ENCODE measurements around the gene SLC14A1.
A peak's percentile ranks its signal among the peaks of the same experiment; 100 is the strongest.
"Not testable (repeated sequence)": the region's sequence is repeated elsewhere in the genome, so short reads cannot be mapped to it uniquely, and the experiment has no call there.

The SLC14A1 gene

DNA sequence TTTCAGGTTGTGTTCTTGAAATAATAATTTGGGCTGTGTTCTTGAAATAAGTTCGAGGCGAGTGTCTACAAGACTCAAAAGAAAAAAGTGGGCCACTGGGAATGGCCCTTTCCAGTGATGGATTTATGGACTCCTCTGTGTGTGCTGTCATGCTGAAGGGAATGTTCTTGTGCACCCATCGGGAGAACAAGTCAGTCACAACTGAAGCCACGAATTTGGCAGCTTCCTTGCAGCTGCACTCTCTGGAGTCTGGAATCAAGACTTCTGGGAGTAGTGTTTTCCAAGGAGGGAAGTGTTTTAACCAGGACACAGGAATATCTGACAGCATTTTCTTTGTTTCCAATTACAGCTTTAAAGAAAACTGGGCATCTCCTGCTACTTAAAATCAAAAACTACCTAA, 620 bp downstream of the SLC14A1 start:
- DNase-seq, result no peak

DNA sequence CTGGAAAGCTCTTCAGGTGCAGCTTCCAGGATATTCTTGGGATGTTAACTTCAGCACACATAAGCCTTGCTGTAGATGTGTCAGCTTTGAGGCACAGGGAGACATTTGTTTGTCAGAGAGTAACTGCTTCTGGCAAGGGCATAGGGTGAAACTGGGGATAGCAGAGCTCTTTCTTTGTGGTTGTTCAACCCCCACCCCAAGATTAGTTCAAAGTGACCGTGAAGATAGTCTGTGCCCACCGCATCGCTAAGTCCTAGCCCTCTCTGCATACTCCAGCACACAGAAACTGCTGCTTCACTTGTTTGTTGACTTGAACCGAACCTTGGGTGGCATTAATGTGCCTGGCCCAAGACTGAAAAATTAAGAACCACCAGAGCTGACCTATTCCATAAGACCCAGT, 1.4 kb downstream of the SLC14A1 start:
- DNase-seq, result no peak

DNA sequence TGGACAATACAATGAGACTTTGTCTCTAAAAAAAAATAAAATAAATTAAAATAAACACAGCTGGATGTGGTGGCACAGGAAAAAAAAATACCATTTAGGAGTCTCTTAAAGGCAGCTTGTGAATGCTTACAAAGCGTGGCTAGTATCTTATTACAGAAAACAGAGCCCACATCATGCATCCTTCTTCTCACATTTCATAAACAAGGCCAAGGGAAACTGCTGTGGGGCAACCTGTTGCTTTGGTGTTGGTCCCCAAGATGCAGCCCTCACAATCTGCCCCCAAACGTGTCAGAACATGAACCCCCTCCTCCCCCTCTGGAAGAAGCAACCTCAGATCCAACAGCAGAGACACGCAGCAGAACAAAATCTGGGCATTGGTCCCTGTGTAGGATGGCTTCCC, 2.6 kb downstream of the SLC14A1 start:
- DNase-seq, result no peak

DNA sequence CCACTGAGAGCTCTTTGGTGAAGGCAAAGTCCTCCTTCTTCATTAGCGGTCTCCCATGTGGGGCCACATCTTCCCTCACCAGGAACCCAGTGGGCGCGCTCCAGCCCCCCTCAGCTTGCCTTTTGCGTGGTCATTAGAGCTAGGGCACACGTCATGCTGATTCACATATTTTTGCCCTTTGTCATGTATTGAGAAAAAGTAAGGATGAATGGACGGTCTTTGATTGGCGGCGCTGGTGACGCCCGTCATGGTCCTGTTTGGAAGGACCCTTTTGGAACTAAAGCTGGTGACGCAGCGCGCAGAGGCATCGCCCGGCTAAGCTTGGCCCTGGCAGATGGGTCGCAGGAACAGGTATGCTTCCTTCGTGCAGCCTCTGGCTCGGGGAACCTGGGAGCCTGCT, 3.1 kb downstream of the SLC14A1 start:
- no peak for DNase-seq

DNA sequence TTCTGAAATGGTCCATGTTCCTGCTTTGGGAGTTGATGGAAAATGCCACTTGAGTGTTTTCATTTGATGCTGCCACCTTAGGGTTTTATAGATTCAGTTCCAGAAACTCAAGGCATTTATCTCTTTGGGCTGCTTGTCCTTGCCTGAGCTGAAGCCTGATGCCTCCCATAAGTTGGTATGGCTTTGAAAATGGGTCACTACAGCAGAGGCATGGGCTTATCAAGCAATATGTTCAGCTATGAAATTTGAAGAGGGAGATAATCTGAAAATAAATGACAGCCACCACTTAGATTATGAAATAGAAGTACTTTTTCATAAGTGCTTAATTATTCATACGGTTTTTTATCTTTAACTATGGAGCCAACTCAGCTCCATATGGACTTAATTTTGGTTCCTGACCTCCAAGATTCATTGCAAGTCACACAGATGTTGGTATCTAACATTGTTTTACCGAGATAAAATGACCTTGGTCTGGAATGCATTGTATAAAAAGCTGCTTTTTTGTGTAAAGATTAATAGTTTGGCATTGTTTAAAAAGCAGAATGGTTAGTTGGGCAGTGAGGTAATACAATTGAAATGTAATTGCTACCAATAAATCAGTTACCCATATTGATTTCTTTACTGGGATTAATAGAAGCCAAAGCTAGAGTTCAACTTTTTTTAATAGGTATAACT, 4.5 kb downstream of the SLC14A1 start:
- peak; percentile 29 for DNase-seq

DNA sequence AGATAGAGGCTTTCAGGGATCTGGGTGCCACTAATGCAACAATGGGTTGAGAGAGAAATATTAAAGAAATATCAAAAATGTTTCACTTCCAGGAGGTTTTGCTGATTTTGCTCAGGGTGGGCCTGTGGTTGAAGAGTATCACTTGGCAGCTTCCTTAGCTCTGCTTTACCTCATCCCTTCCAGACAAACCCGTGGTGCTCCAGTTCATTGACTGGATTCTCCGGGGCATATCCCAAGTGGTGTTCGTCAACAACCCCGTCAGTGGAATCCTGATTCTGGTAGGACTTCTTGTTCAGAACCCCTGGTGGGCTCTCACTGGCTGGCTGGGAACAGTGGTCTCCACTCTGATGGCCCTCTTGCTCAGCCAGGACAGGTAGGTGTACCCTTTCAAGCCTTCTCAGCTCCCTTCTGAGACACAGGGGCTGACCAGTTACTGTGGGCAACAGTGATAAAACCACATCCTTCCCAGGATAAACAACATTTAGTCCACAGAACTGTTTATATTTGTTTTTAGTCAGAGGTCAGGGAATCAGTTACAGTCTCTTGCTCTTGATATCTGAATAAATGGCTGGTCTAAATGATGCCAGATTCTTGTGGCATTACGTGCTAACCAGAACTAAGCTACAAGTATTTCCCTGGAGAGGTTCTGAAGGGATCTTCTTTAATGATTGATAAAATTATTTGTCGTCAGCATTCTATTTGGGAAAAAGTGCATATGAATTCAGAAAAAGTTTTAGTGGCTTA, 7.0 kb downstream of the SLC14A1 start:
- DNase-seq, result no peak

DNA sequence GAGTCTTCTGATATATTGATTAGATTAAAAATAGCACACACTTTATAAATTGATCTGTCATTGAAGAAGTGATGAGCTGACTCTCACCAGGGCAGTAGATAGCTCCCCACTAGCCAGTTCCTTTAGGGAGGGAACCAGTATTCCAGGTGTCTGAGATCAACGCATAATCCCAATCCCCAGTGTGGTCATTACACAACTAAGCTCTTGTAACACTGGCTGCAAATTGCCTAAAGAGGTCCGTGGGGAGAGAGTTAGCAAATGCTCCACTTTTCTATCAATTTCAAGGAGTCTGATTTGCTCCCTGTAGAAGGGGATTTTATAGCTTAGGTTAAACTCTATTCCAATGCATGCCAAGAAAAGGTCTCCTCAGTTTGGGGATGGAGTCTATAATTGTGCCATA, 7.7 kb downstream of the SLC14A1 start:
- no peak for DNase-seq

DNA sequence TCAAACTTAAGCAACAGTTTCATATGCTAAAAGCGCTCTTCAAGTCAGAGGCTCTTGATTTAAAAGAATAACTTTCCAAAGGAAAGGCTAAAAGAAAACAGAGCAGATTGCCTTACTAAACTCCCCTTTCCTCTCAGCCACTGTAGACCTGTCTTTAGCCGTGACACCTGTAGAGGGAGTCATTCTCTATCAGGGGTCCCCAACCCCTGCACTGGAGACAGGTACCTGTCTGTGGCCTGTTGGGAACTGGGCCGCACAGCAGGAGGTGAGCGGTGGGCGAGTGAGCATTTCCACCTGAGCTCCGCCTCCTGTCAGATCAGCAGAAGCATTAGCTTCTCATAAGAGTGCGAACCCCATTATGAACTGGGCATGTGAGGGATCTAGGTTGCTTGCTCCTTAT, 9.6 kb downstream of the SLC14A1 start:
- DNase-seq, result no peak

DNA sequence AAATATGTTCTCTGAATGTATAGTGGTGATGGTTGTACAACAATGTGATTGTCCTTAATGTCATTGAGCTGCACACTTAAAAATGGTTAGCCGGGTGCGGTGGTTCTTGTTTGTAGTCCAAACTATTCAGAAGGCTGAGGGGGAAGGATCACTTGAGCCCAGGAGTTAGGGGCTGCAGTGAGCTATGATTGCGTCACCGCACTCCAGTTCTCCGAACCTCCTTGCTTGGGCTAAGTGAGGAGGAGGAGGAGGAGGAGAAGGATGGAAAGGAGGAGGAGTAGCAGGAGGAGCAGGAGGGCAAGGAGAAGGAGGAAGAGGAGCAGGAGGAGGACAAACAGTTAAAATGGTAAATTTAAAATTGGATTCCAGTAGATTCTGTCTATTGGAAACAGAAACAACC, 10.5 kb downstream of the SLC14A1 start:
- DNase-seq, result no peak

DNA sequence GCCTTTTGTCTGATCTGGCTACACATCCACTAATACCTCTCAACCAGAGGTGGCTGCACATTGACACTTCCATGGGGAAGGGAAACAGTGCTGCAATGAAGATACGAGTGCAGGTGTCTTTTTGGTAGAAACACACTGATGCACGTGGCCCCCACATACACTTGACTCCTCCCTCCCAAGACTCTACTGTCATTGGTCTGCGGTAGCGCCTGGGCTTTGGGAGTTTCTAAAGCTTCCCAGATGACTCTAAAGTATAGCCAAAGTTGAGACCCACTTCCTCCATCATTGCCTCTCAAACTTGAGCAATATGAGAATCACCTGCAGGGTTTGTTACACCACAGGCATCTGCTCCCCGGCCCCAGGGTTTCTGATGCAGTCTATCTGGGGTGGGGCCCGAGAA, 11.0 kb downstream of the SLC14A1 start:
- DNase-seq, result no peak

DNA sequence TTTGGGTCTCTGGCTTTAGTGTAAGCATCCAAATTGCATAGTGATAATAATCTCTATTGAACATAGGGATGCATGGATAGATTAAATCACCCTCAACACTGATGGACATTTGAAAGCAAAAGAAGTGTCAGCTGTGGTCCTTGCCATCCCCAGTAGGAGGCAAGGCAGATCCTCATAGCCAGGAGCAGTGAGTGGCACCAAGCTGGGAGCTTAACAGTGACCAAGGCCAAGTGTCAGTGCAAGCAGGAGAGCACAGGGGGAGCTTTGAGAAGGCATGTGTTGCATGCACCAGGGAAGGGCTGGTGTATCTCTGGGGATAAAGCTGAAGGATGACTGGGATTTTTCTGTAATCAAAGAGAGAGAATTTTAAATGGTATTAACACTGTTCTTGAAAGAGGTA, 14.7 kb downstream of the SLC14A1 start:
- no peak for DNase-seq

DNA sequence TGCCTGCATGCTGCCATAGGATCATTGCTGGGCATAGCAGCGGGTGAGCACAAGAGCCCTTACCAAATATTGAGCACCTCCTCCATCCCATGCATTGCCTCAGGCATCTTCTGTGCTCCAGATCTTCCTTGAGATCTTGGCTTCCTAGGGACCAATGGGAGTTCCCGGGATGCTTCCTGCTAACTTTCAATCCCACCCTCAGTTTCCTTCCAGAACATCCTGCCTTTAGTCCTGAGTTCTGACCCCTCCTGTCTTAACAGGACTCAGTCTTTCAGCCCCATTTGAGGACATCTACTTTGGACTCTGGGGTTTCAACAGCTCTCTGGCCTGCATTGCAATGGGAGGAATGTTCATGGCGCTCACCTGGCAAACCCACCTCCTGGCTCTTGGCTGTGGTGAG, 15.3 kb downstream of the SLC14A1 start:
- DNase-seq, result no peak

DNA sequence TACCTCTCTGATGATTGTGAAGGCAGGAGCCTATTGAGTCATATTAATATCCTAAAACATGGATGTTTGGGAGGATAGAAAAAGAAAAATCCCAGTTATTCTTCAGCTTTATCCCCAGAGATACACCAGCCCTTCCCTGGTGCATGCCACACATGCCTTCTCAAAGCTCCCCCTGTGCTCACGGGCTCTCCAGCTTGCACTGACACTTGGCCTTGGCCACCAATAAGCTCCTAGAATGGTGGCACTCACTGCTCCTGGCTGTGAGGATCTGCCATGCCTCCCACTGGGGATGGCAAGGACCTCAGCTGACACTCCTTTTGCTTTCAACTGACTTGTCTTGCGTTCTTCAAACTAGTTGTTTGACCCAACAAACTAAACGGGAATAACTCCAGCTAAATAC, 15.9 kb downstream of the SLC14A1 start:
- no peak for DNase-seq

DNA sequence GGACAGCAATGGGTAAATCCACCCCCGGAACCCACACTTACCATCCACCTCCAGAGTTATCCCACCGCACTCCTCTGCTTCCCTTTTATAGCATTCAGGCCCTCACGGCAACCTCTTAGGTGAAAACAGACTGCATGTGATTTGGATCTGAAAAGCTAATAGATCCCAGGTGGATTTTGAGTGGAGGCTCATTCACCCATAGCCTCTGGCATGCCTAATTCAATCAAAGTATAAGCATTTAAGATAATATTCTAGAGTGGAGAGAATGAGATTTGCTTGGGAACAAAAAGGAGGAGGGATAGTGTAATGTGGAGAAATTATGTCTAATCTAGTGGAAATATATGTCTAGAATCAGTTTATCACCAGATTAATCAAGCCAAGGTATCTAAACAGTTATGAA, 17.1 kb downstream of the SLC14A1 start:
- DNase-seq, result no peak

DNA sequence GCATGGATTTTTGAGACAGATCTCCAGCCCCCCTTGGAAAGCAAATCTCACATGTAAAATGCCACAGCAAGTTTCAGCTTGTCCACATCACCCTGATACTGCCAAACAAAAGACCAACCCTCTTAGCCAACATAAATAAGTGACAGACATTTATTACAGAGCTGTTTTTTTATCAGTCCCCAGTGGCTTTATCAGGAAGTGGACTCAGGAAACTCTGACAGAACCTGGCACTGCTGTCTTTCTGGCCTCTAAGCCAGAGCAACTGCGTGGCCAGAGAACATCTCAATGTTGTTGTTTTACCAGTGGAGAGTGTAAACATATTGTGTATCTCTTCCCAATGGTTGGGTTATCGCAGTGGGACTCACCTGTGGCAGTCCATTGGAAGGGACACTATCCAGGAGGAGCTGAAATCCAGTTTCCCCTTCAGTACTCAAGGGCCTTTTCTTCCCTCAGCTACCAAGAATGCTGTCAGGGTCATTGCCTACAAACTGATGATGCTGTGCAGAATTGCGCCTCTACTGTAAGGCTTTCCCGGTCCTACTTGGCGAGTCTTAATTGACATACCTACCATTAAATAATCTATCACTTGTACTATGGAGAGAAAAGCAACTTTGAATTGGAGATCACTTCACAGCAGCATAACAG, 22.0 kb downstream of the SLC14A1 start:
- peak; percentile 50 for DNase-seq

DNA sequence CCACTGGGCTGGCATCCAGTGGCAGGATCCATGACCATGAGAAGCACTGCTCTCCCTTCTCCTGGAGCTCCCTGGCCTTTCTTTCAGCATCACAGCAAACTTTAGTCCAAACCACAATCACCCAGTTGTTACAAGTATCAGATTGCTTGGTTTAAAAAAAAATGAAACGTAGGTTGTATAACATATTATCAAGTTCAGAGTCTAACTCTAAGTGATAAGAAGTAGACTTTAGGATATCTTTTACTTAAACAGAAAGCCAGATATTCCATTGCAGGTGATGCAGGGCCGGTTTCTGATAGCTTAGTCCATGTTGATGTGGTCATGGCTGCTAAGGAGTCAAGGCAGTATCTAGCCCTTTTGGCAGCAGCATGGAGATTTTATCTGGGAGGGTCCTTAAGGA, 24.5 kb downstream of the SLC14A1 start:
- no peak for DNase-seq

DNA sequence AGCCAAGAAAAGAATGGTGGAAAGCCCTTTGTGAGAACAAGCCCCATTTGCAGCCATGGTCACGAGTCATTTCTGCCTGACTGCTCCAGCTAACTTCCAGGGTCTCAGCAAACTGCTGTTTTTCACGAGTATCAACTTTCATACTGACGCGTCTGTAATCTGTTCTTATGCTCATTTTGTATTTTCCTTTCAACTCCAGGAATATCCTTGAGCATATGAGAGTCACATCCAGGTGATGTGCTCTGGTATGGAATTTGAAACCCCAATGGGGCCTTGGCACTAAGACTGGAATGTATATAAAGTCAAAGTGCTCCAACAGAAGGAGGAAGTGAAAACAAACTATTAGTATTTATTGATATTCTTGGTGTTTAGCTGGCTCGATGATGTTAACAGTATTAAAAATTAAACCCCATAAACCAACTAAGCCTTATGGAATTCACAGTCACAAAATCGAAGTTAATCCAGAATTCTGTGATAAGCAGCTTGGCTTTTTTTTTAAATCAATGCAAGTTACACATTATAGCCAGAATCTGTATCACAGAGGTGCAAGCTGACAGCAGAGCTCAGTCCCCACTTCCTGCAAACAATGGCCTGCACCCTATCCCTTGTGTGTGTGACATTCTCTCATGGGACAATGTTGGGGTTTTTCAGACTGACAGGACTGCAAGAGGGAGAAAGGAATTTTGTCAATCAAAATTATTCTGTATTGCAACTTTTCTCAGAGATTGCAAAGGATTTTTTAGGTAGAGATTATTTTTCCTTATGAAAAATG, 26.1 kb downstream of the SLC14A1 start:
- no peak for DNase-seq

DNA sequence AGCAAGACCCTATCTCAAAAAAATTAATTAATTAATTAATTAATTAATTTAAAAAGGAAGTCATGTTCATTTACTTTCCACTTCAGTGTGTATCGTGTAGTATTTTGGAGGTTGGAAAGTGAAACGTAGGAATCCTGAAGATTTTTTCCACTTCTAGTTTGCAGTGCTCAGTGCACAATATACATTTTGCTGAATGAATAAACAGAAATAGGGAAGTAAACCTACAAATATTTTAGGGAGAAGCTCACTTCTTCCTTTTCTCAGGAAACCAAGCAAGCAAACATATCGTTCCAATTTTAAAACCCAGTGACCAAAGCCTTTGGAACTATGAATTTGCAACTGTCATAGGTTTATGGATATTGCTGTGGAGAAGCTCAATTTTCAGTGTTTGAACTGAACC, 27.8 kb downstream of the SLC14A1 start:
- DNase-seq, result no peak

DNA sequence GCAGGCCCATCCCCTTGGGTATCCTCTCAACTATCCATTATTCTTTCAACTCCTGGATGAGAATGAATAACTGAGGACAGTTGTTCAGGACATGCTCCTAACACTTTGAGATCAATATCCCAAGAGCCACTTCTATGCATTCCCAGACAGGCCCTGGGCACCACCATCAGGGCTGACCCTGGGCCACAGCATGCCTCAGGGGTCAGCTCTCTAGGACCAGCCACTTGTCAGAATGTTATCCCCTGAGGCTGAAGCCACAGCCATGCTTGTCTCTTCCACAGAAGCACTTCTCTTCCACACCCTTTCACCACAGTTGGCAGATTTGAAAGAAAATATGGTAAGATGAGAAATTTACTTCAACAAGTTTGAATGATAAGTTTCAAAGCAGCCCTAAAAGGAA, 28.7 kb downstream of the SLC14A1 start:
- DNase-seq, result no peak

DNA sequence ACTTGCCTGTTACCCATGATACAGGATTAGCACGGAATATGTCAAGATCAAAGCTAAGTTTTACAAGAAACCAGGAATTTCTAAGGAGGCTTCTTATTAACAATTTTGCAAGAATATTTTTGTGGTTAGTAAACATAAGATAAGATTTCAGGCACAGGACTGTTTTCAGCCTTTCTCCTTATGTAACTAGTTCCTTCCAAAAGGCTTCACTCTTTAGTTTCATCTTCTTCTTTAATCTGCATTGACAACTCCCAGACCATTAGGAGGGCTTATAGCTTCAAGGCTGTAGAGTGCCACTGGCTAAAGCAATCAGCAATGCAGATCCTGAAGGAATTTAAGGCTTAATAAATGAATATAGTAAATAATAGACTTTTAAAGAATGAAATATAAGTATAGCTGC, 29.3 kb downstream of the SLC14A1 start:
- DNase-seq, result no peak

DNA sequence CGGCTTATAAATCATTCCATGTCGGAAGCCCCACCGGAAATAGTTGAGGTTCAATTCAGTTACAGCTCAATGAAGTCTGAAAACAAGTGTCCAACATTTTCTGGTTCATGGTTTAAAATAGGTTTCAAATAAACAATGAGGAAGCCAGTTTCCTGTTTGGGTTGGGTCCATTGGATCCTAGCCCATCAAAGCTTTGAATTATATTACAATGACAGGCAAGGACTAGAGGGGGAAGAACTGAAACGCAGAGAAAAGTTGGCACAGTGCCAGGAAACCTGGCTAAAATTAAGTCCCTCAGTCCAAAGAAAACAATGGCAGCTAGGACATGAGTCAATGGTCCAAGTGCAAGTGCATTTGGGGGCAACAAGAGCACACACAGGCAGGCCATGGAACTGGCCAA, 32.0 kb downstream of the SLC14A1 start:
- DNase-seq, result peak; percentile 45

DNA sequence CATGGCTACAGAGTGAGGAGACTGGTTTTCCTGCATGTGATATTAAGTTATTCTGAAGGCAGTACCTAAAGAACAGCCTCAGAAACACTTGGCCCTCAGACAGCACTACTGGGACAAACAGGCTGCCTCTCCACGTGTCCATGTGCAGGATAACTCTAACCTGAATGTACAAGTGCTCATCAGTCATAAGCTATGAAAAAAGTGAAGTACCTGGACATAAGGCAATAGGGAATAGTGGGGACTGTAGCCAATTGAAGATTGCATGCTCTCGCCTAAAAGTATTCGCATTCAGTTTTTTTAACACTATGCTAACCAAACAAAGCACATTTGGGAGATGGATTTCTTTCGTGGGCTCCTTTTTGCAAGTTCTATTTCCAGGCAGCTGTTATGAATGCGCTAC, 33.0 kb downstream of the SLC14A1 start:
- DNase-seq, result no peak

DNA sequence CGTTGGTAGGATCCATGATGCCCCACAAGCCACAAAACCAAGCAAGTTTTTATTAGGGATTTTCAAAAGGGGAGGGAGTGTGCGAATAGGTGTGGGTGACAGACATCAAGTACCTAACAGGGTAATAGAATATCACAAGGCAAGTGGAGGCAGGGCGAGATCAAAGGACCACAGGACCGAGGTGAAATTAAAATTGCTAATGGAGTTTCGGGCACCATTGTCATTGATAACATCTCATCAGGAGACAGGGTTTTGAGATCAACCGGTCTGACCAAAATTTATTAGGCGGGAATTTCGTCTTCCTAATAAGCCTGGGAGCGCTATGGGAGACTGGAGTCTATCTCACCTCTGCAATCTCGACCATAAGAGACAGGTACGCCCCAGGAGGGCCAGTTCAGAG, 33.7 kb downstream of the SLC14A1 start:
- not testable (repeated sequence) for DNase-seq

All from hematopoietic multipotent progenitor cell treated with erythropoietin and hydrocortisone succinate and interleukin-3 and kit ligand, for 6 days (in vitro differentiated cells).